GM19372 (cell line): ENCODE data around the gene GSPT1.

ENCODE experiments used
- ATAC-seq: cut with Tn5 transposase; IDR thresholded peaks from one replicate; pipeline ENCODE4 v1.9.1; 2021; ENCODE audit warnings: mild to moderate bottlenecking, low read depth, moderate library complexity; ENCODE audit not compliant: unreplicated experiment

GSPT1 gene

DNA sequence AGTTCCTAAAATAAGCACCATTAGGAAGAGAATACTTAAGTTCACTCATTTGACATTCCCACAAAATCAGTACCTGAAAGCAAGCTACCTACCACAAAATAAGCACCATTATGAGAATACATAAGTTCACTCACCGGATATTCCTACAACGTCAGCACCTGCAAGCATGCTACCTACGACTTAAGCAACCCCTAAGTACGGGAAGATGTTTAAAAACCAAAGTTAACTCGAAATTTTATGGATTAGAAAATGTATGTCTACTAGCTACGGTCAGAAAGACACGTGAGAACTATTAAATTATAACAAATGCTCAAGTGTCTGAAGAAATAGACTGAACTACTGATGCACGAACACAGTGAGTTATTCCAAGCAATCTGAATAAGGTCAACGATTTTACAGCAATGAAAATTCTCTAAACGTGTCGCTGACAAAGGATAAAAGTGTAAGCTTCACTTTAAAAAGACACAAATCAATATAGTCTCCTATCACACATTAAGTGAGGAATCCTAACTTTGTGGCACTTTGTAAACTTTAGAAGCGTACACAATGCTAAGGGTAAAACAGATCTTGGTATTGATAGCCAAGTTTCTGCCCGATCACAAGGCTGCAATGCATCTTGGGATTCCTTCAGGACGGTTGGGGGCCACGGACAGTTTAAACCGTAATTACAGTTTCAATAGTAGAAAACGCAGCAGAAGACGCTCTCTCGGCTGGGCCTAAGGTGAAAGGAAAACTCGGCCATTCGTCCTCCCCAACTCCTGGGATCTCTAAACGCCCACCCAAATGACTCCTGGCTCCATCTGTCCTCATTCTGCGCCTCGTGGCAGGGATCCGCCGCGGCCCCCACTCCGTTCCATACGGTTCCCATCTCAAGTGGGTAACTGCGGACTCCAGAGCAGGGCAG, 1.3 kb downstream of the GSPT1 start:
- ATAC-seq = no peak

GRCh38 chr16:11913425-11914079, 2.2 kb downstream of the GSPT1 start:
- no peak for ATAC-seq

- no peak for ATAC-seq
These were observed 5.9 kb downstream of the GSPT1 start for GRCh38 chr16:11909653-11910545.

GRCh38 chr16:11907160-11907970, 8.4 kb downstream of the GSPT1 start:
- ATAC-seq = no peak

DNA sequence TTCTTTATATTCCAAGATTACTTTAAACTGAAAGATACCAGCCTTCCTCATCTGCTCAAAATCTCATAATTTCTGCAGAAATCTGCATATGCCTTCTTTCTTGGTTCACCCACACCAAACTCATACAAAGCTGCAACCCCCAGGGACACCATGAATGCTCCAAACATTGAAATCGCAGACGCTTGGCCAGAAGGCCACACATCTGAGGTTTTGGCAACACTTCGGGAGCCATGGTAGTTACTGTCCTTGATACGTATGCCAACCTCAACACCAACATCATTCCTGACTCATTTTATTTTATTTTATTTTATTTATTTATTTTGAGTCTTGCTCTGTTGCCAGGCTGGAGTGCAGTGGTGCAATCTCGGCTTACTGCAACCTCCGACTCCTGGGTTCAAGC, 11.8 kb downstream of the GSPT1 start:
- no peak for ATAC-seq

DNA sequence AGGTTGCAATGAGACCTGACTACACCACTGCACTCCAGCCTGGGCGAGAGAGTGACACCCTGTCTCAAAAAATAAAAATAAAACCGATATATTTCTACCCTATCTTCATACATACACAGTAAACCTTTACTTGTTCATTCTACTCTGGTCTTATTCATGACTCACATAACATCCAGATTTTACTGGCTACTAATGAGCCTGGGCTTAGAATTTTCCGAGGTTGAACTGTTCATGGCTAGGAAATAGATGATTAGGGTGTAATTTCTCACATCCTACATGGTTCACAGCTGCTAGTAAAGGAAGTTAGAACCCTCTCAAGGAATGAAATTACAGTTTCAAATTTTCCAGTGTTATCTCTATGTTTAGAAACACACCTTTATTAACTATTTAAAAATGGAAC, 14.7 kb downstream of the GSPT1 start:
- no peak for ATAC-seq

DNA sequence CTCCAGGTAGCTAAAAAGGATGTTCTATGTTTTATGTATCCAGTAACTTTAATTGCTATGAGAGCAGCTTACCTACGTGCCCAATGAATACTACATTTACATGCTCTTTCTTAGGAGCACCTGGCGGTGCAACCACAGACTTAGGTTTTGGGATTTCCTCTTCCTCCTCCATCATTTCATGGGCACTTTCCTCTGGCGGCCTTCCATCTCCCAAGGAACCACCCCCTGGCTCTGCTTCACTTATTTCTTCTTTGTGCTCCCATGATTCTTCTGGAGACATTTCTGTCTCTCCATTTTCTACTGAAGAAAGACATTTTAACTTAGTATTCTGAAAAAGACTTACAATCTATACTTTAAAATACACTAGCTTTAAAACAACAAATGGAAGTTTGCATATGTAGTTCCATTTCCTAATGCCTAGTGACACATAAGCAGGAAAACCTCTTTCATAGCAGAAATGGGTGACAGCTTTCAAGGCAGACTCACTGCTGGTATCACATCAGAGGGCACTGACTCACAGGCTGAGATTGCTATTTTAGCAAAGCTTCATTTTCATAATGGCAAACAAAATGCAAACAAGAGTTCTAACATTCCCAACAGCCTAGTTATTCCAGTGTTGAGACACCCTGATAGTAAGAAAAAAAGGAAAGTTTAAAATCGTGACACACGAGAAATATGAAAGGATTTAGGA, 19.1 kb downstream of the GSPT1 start:
- no peak for ATAC-seq

GRCh38 chr16:11893571-11893970, 22.2 kb downstream of the GSPT1 start:
- ATAC-seq = no peak

DNA sequence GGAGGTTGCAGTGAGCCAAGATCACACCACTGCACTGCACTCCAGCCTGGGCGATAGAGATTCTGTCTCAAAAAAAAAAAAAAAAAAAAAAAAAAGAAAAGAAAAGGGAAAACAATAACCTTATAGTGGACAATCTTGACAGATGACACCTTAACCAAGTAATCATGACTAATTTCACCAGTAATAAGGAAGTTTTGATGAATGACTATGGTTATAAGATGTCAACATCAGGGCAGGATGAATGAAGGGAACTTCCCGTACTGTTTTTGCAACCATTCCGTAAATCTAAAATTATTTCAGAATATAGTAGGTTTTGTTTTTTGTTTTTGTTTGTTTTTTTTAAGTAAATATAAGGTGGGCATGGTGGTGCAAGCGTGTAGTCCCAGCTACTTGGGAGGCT, 23.0 kb downstream of the GSPT1 start:
- no peak for ATAC-seq

DNA sequence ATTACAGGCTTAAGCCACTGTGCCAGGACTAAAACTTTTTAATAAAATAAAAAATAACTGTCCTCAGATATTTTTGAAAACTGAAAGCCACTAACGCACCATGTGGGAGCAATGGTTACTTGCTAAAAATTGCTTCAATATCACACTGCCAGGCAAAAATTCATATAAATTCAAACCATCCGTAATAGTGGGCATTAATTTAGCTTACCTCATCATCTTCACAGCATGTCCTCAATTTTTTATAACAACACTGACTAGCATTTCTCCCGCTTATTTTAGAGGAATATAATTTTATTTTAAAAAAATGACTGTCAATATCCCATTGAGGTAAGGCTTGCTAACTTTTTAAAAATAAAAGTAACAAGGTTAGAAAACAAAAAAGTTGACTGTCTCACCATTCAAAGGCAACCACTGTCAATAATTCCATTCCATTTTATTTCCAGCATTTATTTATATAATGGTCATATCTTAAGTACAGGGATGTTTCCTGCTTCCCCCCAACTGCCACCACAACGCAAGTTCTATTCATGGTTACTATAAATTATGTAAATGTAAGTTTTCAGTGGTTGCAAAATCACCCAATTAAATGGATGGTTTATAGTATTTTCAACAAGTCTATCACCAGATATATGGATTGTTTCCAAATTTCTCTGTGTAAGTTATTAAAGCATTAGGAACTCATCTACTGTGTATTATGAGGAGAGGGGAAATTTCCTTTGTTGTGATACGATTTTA, 25.4 kb downstream of the GSPT1 start:
- no peak for ATAC-seq

DNA sequence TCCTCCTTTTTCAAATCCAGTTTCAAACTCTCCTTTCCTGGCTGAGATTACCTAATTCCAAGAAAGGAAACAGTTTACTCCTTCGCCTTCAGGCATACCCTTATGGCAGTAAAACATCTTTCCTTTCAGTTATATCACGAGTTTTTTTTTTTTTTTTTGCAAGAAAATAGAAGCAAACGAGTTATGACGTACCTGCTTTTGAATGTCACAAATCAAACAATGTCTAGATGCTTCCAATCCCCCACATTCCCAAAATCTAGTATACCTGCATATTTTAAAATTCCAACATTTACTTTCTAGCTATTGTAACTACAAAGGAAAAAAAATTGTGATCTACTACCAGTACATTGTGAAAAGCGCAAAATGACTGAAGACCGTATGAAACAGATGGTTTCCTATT, 28.9 kb downstream of the GSPT1 start:
- no peak for ATAC-seq

- no peak for ATAC-seq
These were observed 31.7 kb downstream of the GSPT1 start for GRCh38 chr16:11884035-11884434.

DNA sequence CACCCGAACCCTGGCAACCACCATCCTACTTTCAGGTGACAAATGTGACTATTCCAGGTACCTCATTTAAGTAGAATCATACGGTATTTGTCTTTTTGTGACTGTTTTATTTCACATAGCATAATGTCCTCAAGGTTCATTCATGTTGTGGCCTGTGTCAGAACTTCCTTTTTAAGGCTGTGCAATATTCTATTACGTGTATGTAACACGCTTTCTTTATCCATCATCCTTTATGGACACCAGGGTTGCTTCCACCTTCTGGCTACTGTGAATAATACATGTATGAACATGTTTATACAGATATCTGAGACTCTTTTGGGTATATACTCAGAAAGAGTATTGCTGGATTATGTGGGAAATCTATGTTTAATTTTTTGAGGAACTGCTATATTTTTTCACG, 35.7 kb downstream of the GSPT1 start:
- ATAC-seq = no peak

GRCh38 chr16:11877374-11877773, 38.4 kb downstream of the GSPT1 start:
- ATAC-seq = no peak

DNA sequence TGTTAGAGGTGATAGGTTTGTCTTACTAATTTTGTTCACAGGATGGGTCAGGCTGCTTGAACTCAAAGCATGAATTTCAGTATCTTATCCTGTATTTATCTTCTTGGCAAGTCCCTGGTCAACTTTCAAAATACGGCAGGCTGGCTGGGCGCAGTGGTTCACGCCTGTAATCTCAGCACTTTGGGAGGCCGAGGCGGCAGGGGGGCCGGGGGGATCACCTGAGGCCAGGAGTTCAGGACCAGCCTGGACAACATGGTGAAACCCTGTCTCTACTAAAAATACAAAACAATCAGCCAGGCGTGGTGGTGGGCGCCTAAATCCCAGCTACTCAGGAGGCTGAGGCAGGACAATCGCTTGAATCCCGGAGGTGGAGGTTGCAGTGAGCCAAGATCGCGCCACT, 39.5 kb downstream of the GSPT1 start:
- no peak for ATAC-seq

GRCh38 chr16:11875721-11876120, 40.0 kb downstream of the GSPT1 start:
- no peak for ATAC-seq

- ATAC-seq = no peak
These were observed 44.6 kb downstream of the GSPT1 start for GRCh38 chr16:11871193-11871592.

DNA sequence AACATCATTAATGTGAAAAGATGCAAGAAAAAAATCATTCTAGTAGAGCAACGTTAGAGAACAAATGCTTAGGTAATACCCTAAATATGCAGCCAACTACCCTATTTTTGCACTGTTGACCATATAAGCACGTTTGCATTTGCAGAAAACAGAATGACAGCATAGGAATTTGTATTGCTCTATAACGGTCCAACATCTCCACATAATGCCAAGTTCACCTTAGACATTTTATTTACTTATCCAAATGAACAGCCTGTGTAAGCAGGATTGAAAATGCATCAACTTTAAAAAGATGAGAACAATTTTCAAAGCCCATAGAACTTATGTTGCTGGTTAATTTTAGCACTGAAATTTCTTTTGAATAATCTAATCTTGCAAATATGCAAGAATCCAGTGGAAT, 45.4 kb downstream of the GSPT1 start:
- no peak for ATAC-seq
